SK-N-SH (cell line): ENCODE data around the gene RPL7A.

Experiments used
- CTCF ChIP-seq: fragments of 200-600 bp; sonication (generic); IDR thresholded peaks from 2 replicates; pipeline ENCODE4 v1.6.1; 2017; ENCODE audit warnings: antibody characterized with exemption, mild to moderate bottlenecking, moderate library complexity
- EP300 ChIP-seq, 2 experiments: IDR thresholded peaks; 2 replicates each; pipeline versions ENCODE4 v1.4.0 to v1.6.1; 2012; ENCODE audit warnings: borderline replicate concordance in 1 of 2, low read depth in 1 of 2, low read length in 1 of 2
- EZH2phosphoT487 ChIP-seq: fragments of 200-600 bp; sonication (generic); IDR thresholded peaks from 2 replicates; pipeline ENCODE4 v1.6.1; 2017; ENCODE audit warnings: low read depth, mixed run types, mild to moderate bottlenecking, antibody characterized with exemption, moderate library complexity, borderline replicate concordance
- POLR2AphosphoS5 ChIP-seq: IDR thresholded peaks from 2 replicates; pipeline ENCODE4 v1.6.1; 2012; ENCODE audit warnings: low read depth, low read length
- TAF1 ChIP-seq: IDR thresholded peaks from 2 replicates; pipeline ENCODE4 v1.6.1; 2012; ENCODE audit warnings: low read depth, mild to moderate bottlenecking, low read length, moderate library complexity, borderline replicate concordance
- YY1 ChIP-seq: IDR thresholded peaks from 2 replicates; pipeline ENCODE4 v1.4.0; 2012; ENCODE audit warnings: low read depth, mild to moderate bottlenecking

DNA sequence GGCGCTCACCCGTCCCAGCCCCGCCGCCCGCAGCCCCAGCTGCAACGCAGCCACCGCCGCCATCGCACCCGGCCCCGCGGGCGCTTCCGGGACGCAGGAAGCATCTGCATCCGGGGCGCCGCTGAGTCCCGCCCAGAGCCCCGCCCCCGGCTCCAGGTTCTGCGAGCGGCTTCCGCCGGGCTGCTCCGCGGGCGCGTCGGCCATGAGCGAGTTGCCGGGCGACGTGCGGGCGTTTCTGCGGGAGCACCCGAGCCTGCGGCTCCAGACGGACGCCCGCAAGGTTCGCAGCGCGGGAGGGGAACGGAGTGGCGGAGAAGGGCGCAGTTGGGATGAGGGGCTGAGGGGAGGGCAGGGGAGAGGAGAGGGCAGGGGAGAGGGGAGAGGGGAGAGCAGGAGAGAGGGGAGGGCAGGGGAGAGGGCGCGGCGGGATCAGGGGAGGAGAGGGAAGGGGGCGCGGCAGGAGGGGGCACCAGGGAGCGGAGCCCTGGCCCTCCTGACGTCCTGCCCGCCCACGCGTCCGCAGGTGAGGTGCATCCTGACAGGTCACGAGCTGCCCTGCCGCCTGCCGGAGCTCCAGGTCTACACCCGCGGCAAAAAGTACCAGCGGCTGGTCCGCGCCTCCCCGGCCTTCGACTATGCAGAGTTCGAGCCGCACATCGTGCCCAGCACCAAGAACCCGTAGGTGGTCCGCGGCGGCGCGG is 8.5 kb downstream of the RPL7A start, which contains the start of the genes SURF1 and SURF2:
- TF ChIP-seq YY1, result peak; percentile 86
- no peak for TF ChIP-seq EP300 (IDR thresholded peaks at IDR 0.05; ENCODE audit: borderline replicate concordance in 1 of 2, low read depth in 1 of 2, low read length in 1 of 2)
- TF ChIP-seq CTCF, result no peak
- TF ChIP-seq POLR2AphosphoS5, result peak; percentile 83
- no peak for TF ChIP-seq EZH2phosphoT487
- peak; percentile 91 for TF ChIP-seq TAF1
